Kidney (tissue), 14 donors: ENCODE results near the gene HSPH1. TPM values are rescaled to one million over a fixed set of nuclear protein-coding genes. Genes with fewer than 3 reads are reported as not detected.
A peak's percentile ranks its signal among the peaks of the same experiment; 100 is the strongest.
"Not testable (repeated sequence)": the region's sequence is repeated elsewhere in the genome, so short reads cannot be mapped to it uniquely, and the experiment has no call there.

Source experiments
- DNase-seq, 5 donors: peaks; one replicate each; pipeline ENCODE4 v3.0.0-alpha.2; 2013 to 2020
- FAIRE-seq: peaks from 2 replicates; lab custom pipeline; 2012; peaks lifted over from hg19 to GRCh38; lab: Jason Lieb, UNC
- H3K27ac ChIP-seq, 2 donors: one replicate each; pipeline ENCODE4 v1.7.0; 2013; ENCODE audit warnings: low read depth in 2 of 2, low read length in 2 of 2, inconsistent platforms in 1 of 2
- H3K27me3 ChIP-seq: one replicate; pipeline ENCODE4 v1.7.1; 2013; ENCODE audit warnings: low read length, inconsistent platforms; ENCODE audit not compliant: control insufficient read depth, insufficient read depth
- H3K36me3 ChIP-seq, 3 donors: one replicate each; pipeline versions ENCODE4 v1.7.0 to v1.7.1; 2013; ENCODE audit warnings: low read length in 3 of 3, control low read depth in 1 of 3, inconsistent platforms in 1 of 3; ENCODE audit not compliant: insufficient read depth in 3 of 3, control insufficient read depth in 2 of 3
- H3K4me1 ChIP-seq, 3 donors: one replicate each; pipeline versions ENCODE4 v1.7.0 to v1.7.1; 2013; ENCODE audit warnings: low read length in 3 of 3, inconsistent platforms in 1 of 3, low read depth in 1 of 3; ENCODE audit not compliant: control insufficient read depth in 2 of 3, insufficient read depth in 2 of 3
- H3K4me3 ChIP-seq, 3 donors: one replicate each; pipeline versions ENCODE4 v1.7.0 to v1.8.1; 2013; ENCODE audit warnings: low read length in 3 of 3, control low read depth in 1 of 3, inconsistent platforms in 1 of 3
- H3K9ac ChIP-seq, 3 donors: one replicate each; pipeline versions ENCODE4 v1.7.0 to v1.7.1; 2013; ENCODE audit warnings: low read length in 3 of 3, control low read depth in 1 of 3, inconsistent platforms in 1 of 3
- H3K9me3 ChIP-seq, 3 donors: one replicate each; pipeline versions ENCODE4 v1.7.0 to v1.7.1; 2013; ENCODE audit warnings: low read length in 3 of 3, control low read depth in 1 of 3, inconsistent platforms in 1 of 3; ENCODE audit not compliant: control insufficient read depth in 2 of 3, insufficient read depth in 1 of 3
- CTCF ChIP-seq: IDR thresholded peaks from 3 replicates; pipeline ENCODE4 v1.5.1; 2012; ENCODE audit warnings: mild to moderate bottlenecking, moderate library complexity, borderline replicate concordance; ENCODE audit not compliant: insufficient read depth; ENCODE audit errors: extremely low read depth
- intact Hi-C: fragments of 100-400 bp; cut with DNase I; formaldehyde crosslinking; loops from one replicate; pipeline ENCODE4 v1.11.1; 2022
- polyA plus RNA-seq: library from polyadenylated mRNA; stranded (reverse); fragments of 350-450 nt; fragmentation: Illumina TruSeq; extraction: RNeasy Lipid Tissue Mini Kit (QIAGEN cat#74804); gene quantifications from one replicate; pipeline ENCODE4 v1.2.3, GENCODE V29; 2014; ENCODE audit warnings: low read depth, low replicate concordance; ENCODE audit not compliant: insufficient read depth
- total RNA-seq: library from RNA; stranded (reverse); fragmentation: NEBNext Ultra II Directional; extraction: Animal tissue kit (Norgen Biotek cat#: 25700); gene quantifications from one replicate; pipeline ENCODE4 v1.2.1, GENCODE V29; 2021
- donor health status: control.
- donor health status: control.
- donor health status: control.
- donor health status: control.
- donor health status: control.
- donor health status: DM: yes; HTN: yes; CAD: no.
- donor health status: Normal renal cell carcinoma (clear cell type).

Gene HSPH1
- total and polyA plus RNA-seq, 2 donors from 2014 or later: 46.2 to 66.2 TPM

- no peak for TF ChIP-seq CTCF
- FAIRE-seq (no peak), DNase-seq (peak in 1 of 5 donors; percentile 1)
- H3K4me3 ChIP-seq: no peak overlapping the region
- no peaks in the 10 kb centered on the region for H3K9me3 ChIP-seq
- no peaks in the 10 kb centered on the region for H3K4me1 ChIP-seq
- H3K27me3 ChIP-seq: no peaks in the 10 kb centered on the region
- H3K27ac ChIP-seq: no peak overlapping the region
- intact Hi-C loops: no loop called here
- H3K9ac ChIP-seq: no peak overlapping the region
- H3K36me3 ChIP-seq: no peaks in the 10 kb centered on the region
These were observed 22.7 kb upstream of the HSPH1 start for GRCh38 chr13:31184451-31184850.

GRCh38 chr13:31182987-31183386 lies 21.3 kb upstream of the HSPH1 start:
- Histone ChIP-seq H3K4me1 (no peaks in the 10 kb centered on the region), H3K9me3 (no peaks in the 10 kb centered on the region), H3K36me3 (no peaks in the 10 kb centered on the region), H3K27me3 (no peaks in the 10 kb centered on the region), H3K9ac (no peak overlapping the region), H3K4me3 (no peak overlapping the region), H3K27ac (no peak overlapping the region)
- no peak for FAIRE-seq
- DNase-seq: peak in 1 of 5 donors; percentile 33
- intact Hi-C loops: no loop called here
- TF ChIP-seq CTCF: no peak

- TF ChIP-seq CTCF: no peak
- Histone ChIP-seq H3K9me3 (no peaks in the 10 kb centered on the region), H3K27me3 (no peaks in the 10 kb centered on the region), H3K36me3 (no peaks in the 10 kb centered on the region), H3K27ac (no peak overlapping the region), H3K9ac (no peak overlapping the region), H3K4me1 (no peaks in the 10 kb centered on the region), H3K4me3 (no peak overlapping the region)
- DNase-seq: no peak
- no peak for FAIRE-seq
- intact Hi-C loops: no loop called here
These were observed 18.1 kb upstream of the HSPH1 start for GRCh38 chr13:31179754-31180153.

DNA sequence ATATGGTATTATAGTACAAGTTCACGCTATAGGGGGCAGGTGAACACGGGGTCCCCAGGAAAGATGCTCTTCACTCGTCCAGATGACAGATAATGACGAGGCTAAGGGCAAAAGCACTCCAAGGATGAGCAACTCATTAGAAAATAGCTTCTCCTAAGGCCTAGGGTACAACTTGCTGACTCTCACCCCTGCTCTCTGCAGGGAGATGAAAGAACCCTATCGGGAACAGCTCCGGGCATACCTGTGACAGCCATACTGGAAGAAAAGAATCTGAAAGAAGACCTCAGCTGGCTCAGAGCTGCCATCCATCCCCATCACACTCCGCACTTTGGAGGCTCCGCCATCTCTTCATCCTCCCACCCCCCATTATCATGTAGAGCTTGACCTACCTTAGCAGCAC lies 17.5 kb upstream of the HSPH1 start:
- Histone ChIP-seq H3K9me3 (no peaks in the 10 kb centered on the region), H3K27ac (no peak overlapping the region), H3K27me3 (no peaks in the 10 kb centered on the region), H3K9ac (no peak overlapping the region), H3K4me3 (no peak overlapping the region), H3K4me1 (no peaks in the 10 kb centered on the region), H3K36me3 (no peaks in the 10 kb centered on the region)
- no peak for TF ChIP-seq CTCF
- intact Hi-C loops: no loop called here
- no peak for FAIRE-seq
- DNase-seq: peak in 1 of 5 donors; percentile 6

GRCh38 chr13:31177813-31178495 lies 16.2 kb upstream of the HSPH1 start:
- intact Hi-C loops, FAIRE-seq: not testable (repeated sequence)

More at GRCh38 chr13:31177813-31178495, 16.2 kb upstream of the HSPH1 start:
- peak in 1 of 5 donors; percentile 17 for DNase-seq
- not testable (repeated sequence) for H3K4me3 ChIP-seq, H3K9me3 ChIP-seq, H3K27ac ChIP-seq, H3K4me1 ChIP-seq, H3K9ac ChIP-seq, H3K36me3 ChIP-seq, H3K27me3 ChIP-seq
